Measurements from ENCODE around the gene HPCAL4. TPM values are rescaled to one million over a fixed set of nuclear protein-coding genes. Genes with fewer than 3 reads are reported as not detected.

HPCAL4 gene
- total RNA-seq, 1 donor, result not detected

DNA sequence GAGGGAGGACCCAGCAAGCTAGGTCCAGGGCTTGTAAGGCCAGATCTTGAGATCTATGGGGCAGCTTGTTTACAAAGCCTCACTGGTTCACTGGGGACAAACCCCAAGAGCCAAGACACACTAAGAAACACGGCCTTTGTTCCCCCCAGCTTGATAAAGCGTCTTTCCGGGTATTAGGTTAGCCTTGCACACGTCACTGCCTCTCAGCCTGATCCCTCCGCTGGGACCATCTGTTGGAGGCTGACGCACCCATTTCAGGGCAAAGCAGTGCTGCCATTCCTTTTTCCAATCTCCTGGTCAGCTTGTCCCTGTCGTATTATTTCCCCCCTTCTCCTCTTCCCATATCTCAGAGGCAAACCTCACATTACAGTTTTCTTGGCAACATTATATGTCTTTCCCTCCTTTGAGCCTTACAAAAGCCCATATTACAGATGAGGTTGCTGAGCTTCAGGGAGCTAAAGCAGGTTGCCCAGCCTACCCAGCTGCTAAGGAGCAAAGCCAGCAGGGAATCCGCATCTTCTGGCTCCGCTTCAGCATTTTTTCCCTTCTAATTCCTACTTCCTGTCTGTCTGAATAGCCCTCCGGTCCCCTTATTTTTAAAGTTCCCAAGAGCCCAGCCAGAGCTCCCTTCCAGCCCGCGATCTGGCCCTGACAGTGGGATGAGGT lies 55.9 kb downstream of the HPCAL4 start:
- DNase-seq (ENCODE audit: low read depth), result peak; percentile 78
- TF ChIP-seq CTCF (IDR thresholded peaks at IDR 0.05; ENCODE audit: insufficient read depth, low read depth, low read length), result no peak
- no peak overlapping the region for H3K4me3 ChIP-seq (ENCODE audit: low read depth, low read length)

- no peak for TF ChIP-seq CTCF (IDR thresholded peaks at IDR 0.05; ENCODE audit: insufficient read depth, low read depth, low read length)
- H3K4me3 ChIP-seq (ENCODE audit: low read depth, low read length), result no peak overlapping the region
Measured at GRCh38 chr1:39633422-39633821, 57.8 kb downstream of the HPCAL4 start.

GRCh38 chr1:39632682-39633417 lies 58.4 kb downstream of the HPCAL4 start:
- TF ChIP-seq CTCF (IDR thresholded peaks at IDR 0.05; ENCODE audit: insufficient read depth, low read depth, low read length), result no peak
- H3K4me3 ChIP-seq (ENCODE audit: low read depth, low read length), result peak overlapping the region; percentile 1
- peak; percentile 86 for DNase-seq (ENCODE audit: low read depth)

More at GRCh38 chr1:39633422-39633821, 57.8 kb downstream of the HPCAL4 start:
- DNase-seq (ENCODE audit: low read depth), result no peak

GRCh38 chr1:39632323-39632681 lies 58.9 kb downstream of the HPCAL4 start:
- no peak for TF ChIP-seq CTCF (IDR thresholded peaks at IDR 0.05; ENCODE audit: insufficient read depth, low read depth, low read length)
- no peak for DNase-seq (ENCODE audit: low read depth)
- no peak overlapping the region for H3K4me3 ChIP-seq (ENCODE audit: low read depth, low read length)

GRCh38 chr1:39631361-39632322 lies 59.6 kb downstream of the HPCAL4 start:
- DNase-seq (ENCODE audit: low read depth), result no peak
- H3K4me3 ChIP-seq (ENCODE audit: low read depth, low read length), result no peak overlapping the region
- no peak for TF ChIP-seq CTCF (IDR thresholded peaks at IDR 0.05; ENCODE audit: insufficient read depth, low read depth, low read length)

DNA sequence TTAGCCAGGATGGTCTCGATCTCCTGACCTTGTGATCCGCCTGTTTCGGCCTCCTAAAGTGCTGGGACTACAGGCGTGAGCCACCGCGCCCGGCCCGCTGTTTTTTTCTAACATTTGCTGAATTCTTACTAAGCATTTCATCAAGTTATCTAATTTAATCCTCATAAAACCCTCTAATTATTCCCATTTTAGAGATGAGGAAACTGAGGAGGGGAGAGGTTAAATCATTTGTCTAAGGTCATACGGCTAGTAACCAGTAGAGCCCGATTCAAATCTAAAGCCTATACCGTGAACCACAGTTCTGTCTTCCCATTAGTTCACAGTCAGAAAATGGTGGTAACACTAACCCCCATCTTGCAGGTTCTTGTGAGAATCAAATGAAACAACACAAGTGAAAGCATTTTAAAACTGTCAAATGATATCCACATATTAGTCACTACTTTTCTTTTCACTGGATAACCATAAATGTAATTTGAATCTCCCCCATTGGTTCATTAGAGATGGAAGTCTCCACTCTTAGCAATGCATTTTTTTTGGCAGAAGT lies 62.4 kb downstream of the HPCAL4 start:
- H3K4me3 ChIP-seq (ENCODE audit: low read depth, low read length), result no peak overlapping the region
- no peak for DNase-seq (ENCODE audit: low read depth)
- TF ChIP-seq CTCF (IDR thresholded peaks at IDR 0.05; ENCODE audit: insufficient read depth, low read depth, low read length), result no peak

Measured in fibroblast of villous mesenchyme (primary cell).